Astrocyte of the spinal cord (primary cell): ENCODE measurements around the gene PRICKLE4.

Experiments used
- DNase-seq: peaks from one replicate; pipeline ENCODE4 v3.0.0; 2011; ENCODE audit warnings: low read depth, low spot score
- H3K4me3 ChIP-seq: 2 replicates; pipeline ENCODE4 v1.5.1; 2011; ENCODE audit warnings: low read depth, mild to moderate bottlenecking, low read length, moderate library complexity
- CTCF ChIP-seq: IDR thresholded peaks from 2 replicates; pipeline ENCODE4 v1.5.1; 2012; ENCODE audit warnings: low read depth, mild to moderate bottlenecking, low read length, inconsistent platforms
- in situ Hi-C: cut with HindIII; loops from 2 replicates; pipeline ENCODE4 v1.10.0; 2017; ENCODE audit warnings: low sequenced_read_pairs

PRICKLE4 gene

GRCh38 chr6:41780551-41781365 is at the start of gene PRICKLE4:
TSS of gene PRICKLE4 (plus strand) at chr6:41780782. CDS start at chr6:41783474, 2,692 bp downstream.
- H3K4me3 ChIP-seq, result peak within 1 kb of the TSS; percentile 65
- no peak for TF ChIP-seq CTCF
- DNase-seq, result no peak
- in situ Hi-C loops, result no loop called here

- H3K4me3 ChIP-seq, result no peak overlapping the region
- DNase-seq, result no peak
- no peak for TF ChIP-seq CTCF
- in situ Hi-C loops, result no loop called here
These were observed 49.0 kb upstream of the PRICKLE4 start for GRCh38 chr6:41731561-41732086.

- in situ Hi-C loops, result no loop called here
- DNase-seq, result no peak
- no peak overlapping the region for H3K4me3 ChIP-seq
- TF ChIP-seq CTCF, result no peak
These were observed 48.4 kb upstream of the PRICKLE4 start for GRCh38 chr6:41732149-41732548.

- peak; percentile 20 for DNase-seq
- peak overlapping the region; percentile 67 for H3K4me3 ChIP-seq
These were observed 47.8 kb upstream of the PRICKLE4 start for GRCh38 chr6:41732591-41733359.

GRCh38 chr6:41733360-41733706 is 47.2 kb upstream of the PRICKLE4 start:
- no peak for DNase-seq
- in situ Hi-C loops, result no loop called here
- TF ChIP-seq CTCF, result no peak
- H3K4me3 ChIP-seq, result peak overlapping the region; percentile 67

More at GRCh38 chr6:41732591-41733359, 47.8 kb upstream of the PRICKLE4 start:
- TF ChIP-seq CTCF, result no peak
- in situ Hi-C loops, result no loop called here

GRCh38 chr6:41733707-41734665 is 46.6 kb upstream of the PRICKLE4 start:
- in situ Hi-C loops, result no loop called here
- DNase-seq, result peak; percentile 76
- no peak for TF ChIP-seq CTCF
- peak overlapping the region; percentile 67 for H3K4me3 ChIP-seq
